COLO668 (cell line): ENCODE data around the gene PPP1R16B.

Experiments used
- DNase-seq: peaks from one replicate; lab custom pipeline; 2025; ENCODE audit not compliant: unreplicated experiment; lab: John Stamatoyannopoulos, UW

PPP1R16B gene

DNA sequence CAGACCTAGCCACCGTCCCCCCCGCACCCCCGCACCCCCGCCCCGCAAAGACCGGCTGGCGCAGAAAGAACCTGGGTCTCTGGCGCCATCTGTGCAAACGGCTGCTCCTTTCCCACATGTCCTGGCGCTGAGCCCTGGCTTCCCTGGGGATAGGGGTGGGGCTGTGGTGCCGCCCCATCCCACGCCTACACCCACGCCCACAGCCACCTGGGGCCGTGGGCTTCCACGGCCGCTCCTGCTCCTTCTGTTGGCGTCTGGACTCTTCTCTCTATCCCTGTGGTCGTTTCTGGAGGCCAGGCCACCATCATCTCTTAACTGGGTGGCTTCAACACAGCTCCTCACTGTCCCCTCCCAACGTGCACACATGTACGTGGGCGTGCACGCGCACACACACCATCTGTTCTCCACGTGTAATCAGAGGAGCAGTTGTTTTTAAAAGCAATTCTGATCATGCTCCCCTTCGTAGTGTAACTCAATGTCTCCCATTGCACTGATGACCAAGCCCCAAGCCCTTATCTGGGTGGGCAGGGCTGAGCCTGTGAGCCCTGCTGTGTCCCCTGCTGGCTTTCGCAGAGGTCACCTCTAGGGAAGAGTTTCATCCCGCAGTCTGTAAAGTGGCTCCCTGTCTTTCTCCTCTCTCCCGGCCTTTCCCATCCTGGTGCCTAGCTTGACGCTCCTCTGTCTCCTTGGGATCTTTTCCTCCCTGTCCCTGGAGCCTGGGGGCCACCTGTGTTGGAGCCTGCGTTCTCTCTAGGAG is 88.8 kb downstream of the PPP1R16B start:
- DNase-seq: no peak

DNA sequence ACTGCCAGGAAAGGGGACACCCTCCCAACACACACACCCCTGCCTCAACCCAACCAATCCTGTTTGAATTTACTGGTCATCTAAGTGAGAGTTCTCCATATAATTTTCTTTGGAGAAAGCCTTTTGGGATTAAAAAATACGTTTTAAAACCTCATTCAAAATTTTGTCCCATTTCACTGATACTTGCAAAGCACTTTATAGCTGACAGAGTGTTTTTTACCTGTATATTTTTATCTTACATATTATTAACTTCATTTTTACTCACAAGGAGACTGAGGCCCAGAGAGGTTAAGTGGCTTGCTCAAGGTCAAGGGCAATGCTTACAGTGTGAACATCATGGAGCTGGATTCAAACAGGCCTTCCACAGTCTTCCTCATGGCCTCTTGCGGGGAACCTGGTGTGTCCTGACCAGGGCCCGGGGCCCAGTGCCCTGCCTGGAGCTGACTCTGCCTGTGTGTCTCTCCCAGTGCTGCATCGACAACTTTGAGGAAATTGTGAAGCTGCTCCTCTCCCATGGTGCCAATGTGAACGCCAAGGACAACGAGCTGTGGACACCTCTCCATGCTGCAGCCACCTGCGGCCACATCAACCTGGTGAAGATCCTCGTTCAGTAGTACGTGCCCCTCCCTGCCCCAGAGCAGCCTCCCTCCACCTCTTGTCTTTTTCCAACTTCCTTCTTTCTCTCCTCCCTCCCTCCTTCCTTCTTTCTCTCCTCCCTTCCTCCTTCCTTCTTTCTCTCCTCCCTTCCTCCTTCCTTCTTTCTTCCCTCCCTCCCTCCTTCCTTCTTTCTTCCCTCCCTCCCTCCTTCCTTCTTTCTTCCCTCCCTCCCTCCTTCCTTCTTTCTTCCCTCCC is 89.8 kb downstream of the PPP1R16B start:
- no peak for DNase-seq

- no peak for DNase-seq
These were observed 90.6 kb downstream of the PPP1R16B start for GRCh38 chr20:38896009-38896594.

GRCh38 chr20:38897267-38897666 is 91.8 kb downstream of the PPP1R16B start:
- DNase-seq: no peak

DNA sequence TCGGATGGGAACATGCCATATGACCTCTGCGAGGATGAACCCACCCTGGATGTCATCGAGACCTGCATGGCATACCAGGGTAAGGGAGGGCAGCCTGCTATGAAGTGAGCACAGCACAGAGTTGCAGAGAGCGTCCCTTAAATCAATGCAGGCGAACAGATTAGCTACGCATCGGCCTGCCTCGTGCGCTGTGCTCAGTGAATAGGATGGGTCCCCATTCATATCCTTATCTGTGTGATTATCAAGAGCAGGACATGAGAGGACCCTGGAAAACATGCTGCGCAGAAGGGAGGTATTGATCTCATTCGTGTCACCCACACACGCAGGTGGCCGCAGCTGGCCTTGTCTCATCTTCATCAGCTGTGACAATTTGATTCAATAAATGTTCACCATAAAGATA is 95.1 kb downstream of the PPP1R16B start:
- DNase-seq: no peak

DNA sequence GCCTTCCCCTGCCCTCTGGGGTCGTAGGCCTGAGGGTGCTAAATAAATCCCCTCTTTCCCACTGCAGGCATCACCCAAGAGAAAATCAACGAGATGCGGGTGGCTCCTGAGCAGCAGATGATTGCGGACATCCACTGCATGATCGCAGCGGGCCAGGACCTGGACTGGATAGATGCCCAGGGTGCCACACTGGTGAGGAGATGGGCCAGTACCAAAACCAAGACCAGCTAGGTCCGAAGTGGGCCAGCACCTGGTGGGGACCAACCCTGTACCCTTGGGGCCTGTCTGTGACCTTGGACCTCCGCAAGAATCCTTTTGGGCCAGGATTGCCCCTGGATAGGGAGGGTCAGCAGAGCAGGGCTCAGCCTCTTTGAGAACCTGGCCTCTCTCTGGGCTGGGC is 97.1 kb downstream of the PPP1R16B start:
- DNase-seq: no peak

DNA sequence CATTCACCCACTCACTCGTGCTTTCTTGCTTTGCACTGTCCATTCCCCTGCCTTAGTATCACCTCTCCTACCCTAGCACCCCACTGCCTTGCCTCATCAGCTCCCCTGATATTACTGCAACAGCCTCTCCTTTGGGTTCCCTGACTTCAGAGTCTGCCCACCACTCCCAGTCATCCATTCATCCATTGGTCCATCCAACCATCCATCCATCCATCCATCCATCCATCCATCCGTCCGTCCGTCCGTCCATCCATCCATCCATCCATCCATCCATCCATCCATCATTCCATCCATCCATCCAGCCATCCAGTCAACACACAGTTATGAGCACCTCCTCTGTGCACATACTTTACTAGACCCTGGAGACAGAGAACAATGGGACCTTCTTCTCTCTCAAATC is 97.8 kb downstream of the PPP1R16B start:
- no peak for DNase-seq

DNA sequence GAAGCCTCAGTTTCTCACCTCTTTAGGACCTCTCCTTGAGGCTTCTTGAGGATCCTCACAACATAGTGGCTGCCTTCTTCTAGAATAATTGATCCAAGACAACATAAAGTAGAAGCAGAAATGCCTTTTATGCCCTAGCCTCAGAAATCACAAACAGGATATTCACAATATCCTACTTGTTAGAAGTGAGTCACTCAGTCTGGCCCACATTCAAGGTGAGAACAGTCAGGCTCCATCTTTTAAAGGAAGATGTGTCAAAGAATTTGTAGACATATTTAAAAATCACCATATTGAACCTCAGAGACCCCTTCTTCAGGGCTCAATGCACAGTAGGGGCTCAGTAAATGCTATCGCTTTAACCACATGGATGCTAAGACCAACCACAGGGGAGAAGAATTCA is 99.9 kb downstream of the PPP1R16B start:
- DNase-seq: no peak

- DNase-seq: no peak
These were observed 102.6 kb downstream of the PPP1R16B start for GRCh38 chr20:38907918-38908677.

GRCh38 chr20:38915355-38915754 is 109.9 kb downstream of the PPP1R16B start:
- no peak for DNase-seq

- DNase-seq: no peak
These were observed 112.2 kb downstream of the PPP1R16B start for GRCh38 chr20:38917657-38918056.

DNA sequence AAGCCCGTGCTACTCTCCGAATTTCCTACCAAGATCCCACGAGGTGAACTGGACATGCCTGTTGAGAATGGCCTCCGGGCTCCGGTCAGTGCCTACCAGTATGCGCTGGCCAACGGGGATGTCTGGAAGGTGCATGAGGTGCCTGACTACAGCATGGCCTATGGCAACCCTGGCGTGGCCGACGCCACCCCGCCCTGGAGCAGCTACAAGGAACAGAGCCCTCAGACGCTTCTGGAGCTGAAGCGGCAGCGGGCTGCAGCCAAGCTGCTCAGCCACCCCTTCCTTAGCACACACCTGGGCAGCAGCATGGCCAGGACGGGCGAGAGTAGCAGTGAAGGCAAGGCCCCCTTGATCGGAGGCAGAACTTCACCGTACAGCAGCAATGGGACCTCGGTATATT is 112.7 kb downstream of the PPP1R16B start:
- no peak for DNase-seq

- no peak for DNase-seq
These were observed 114.2 kb downstream of the PPP1R16B start for GRCh38 chr20:38919683-38920082.

- DNase-seq: no peak
These were observed 114.9 kb downstream of the PPP1R16B start for GRCh38 chr20:38920411-38920810.

GRCh38 chr20:38920851-38921250 is 115.4 kb downstream of the PPP1R16B start:
- no peak for DNase-seq

DNA sequence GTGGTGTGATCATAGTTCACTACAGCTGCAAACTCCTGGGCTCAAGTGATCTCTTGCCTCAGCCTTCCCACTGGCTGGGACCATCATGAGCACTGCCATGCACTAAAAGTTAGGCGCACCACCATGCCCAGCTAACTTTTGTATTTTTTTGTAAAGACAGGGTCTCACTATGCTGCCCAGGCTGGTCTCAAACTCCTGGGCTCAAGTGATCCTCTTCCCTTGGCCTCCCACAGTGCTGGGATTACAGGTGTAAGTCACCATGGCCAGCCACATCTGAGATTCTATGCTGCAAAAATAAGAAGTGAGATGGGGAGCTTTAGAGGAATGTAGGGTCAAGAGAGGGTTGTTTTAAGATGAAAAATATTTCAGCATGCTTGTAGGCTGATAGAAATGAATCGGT is 119.2 kb downstream of the PPP1R16B start:
- DNase-seq: no peak

DNA sequence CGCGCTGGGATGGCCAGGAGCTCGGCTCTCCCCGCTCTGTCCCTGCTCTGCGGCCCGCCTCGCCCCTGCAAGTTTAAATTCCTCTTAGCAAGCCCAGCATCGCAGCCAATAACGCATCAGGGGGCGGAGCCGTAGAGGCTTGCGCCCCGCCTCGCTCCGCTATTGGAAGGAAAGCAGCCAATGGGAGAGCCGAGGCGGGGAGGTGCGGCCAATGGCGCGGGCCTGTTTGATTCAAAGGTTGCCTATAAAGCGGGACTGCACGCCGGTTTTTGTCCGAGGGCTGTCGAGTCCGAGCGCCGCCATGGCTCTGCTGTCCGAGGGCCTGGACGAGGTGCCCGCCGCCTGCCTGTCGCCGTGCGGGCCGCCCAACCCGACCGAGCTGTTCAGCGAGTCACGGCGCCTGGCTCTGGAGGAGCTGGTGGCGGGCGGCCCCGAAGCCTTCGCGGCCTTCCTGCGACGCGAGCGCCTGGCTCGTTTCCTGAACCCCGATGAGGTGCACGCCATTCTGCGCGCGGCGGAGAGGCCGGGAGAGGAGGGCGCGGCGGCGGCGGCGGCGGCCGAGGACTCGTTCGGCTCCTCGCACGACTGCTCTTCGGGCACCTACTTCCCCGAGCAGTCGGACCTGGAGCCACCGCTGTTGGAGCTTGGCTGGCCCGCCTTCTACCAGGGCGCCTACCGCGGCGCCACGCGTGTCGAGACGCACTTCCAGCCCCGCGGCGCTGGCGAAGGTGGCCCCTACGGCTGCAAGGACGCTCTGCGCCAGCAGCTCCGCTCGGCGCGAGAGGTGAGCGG is 120.8 kb downstream of the PPP1R16B start, which contains the start of gene FAM83D:
Gene FAM83D (plus strand): TSS at position 276 of the 792 bp plus-strand sequence. CDS start 26 bp downstream, at position 302.
- peak; percentile 99 for DNase-seq

GRCh38 chr20:38926934-38927616 is 121.6 kb downstream of the PPP1R16B start:
- DNase-seq: no peak

DNA sequence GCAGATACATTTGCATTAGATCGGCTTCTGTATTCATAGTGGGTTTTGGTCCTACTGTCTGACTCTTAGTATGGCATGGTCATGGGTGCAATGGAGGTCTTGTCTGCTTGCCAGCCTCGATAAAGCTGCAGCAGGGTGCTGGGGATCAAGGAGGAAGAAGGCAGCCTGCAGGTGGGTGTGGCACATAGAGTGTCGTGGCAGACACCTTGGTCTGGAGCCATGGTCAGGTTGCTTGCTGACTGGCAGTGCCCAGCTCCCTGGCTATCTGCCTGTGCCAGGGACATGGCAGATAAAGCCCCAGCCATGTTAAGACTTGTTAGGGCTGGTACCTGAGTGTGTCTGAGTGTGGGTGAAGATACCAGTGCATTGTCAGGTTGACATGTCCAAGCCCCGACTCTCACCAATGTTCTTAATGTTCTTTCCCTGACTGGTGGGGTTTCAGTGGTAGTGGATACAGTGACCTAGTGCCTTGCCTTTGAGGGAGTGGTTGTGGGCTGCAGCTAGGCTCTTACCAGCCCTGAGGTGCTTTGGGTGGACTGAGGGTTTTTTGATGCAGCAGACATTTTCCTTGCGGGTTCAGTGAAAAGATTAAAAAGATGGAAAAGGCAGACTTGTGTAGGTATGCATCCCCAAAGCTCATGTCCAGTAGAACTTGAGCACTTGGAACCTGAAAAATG is 122.5 kb downstream of the PPP1R16B start:
- no peak for DNase-seq
